BLaER1 treated with 17β-estradiol and CSF1 and Interleukin-3, amounts not matched to agents 10 nM and 100 nM (cell line): Measurements from ENCODE around the gene CNP.
"Not testable (repeated sequence)": the region's sequence is repeated elsewhere in the genome, so short reads cannot be mapped to it uniquely, and the experiment has no call there.

Experiments
- H3K27ac ChIP-seq, 11 experiments: shearing (Covaris generic); formaldehyde crosslinking; 2 replicates each; pipeline ENCODE4 v1.8.1; 2022
- H3K27me3 ChIP-seq, 11 experiments: shearing (Covaris generic); formaldehyde crosslinking; 2 replicates each; pipeline ENCODE4 v1.8.1; 2022
- H3K36me3 ChIP-seq, 11 experiments: shearing (Covaris generic); formaldehyde crosslinking; 2 replicates each; pipeline ENCODE4 v1.8.1; 2022
- H3K4me1 ChIP-seq, 10 experiments: shearing (Covaris generic); formaldehyde crosslinking; 2 replicates each; pipeline ENCODE4 v1.8.1; 2022
- H3K4me2 ChIP-seq, 11 experiments: shearing (Covaris generic); formaldehyde crosslinking; 2 replicates each; pipeline ENCODE4 v1.8.1; 2022
- H3K4me3 ChIP-seq, 10 experiments: shearing (Covaris generic); formaldehyde crosslinking; 2 replicates each; pipeline ENCODE4 v1.8.1; 2022
- H3K9ac ChIP-seq, 11 experiments: shearing (Covaris generic); formaldehyde crosslinking; 2 replicates each; pipeline ENCODE4 v1.8.1; 2022
- H3K9me3 ChIP-seq, 11 experiments: shearing (Covaris generic); formaldehyde crosslinking; replicated peaks in 1 of 11; 2 replicates each; pipeline ENCODE4 v1.8.1; 2022
- H4K20me1 ChIP-seq, 11 experiments: shearing (Covaris generic); formaldehyde crosslinking; 2 replicates each; pipeline ENCODE4 v1.8.1; 2022
- Cebpa-rat ChIP-seq, 11 experiments: shearing (Covaris generic); IDR thresholded peaks; 2 replicates each; pipeline ENCODE4 v1.8.1; 2022

Gene CNP

GRCh38 chr17:42001729-42002128 lies 35.1 kb downstream of the CNP start:
- TF ChIP-seq Cebpa-rat (IDR thresholded peaks at IDR 0.05), result no peak
- Histone ChIP-seq H3K27ac (no peak overlapping the region), H3K9ac (no peak overlapping the region), H3K4me1 (peaks cover 9 to 83% (median 19%) of the 10 kb centered on the region in 10 experiments), H3K36me3 (peaks cover 69 to 98% (median 89%) of the 10 kb centered on the region in 11 experiments), H3K27me3 (no peaks in the 10 kb centered on the region), H4K20me1 (peaks cover 80 to 100% (median 98%) of the 10 kb centered on the region in 11 experiments), H3K4me2 (0 out of 22 replicates have a peak overlapping the region, but pooled peaks of 1 of the 11 experiments have one; percentile 32), H3K4me3 (no peak overlapping the region), H3K9me3 (no peaks in the 10 kb centered on the region)

- no peak overlapping the region for H3K27ac ChIP-seq
- peaks cover 69 to 98% (median 89%) of the 10 kb centered on the region in 11 experiments for H3K36me3 ChIP-seq
- peaks cover 80 to 100% (median 98%) of the 10 kb centered on the region in 11 experiments for H4K20me1 ChIP-seq
- H3K4me1 ChIP-seq, result peaks cover 3 to 83% (median 14%) of the 10 kb centered on the region in 10 experiments; a peak in 18 of 20 replicates
- no peaks in the 10 kb centered on the region for H3K27me3 ChIP-seq
- TF ChIP-seq Cebpa-rat (IDR thresholded peaks at IDR 0.05), result no peak
- no peak overlapping the region for H3K4me3 ChIP-seq
- H3K4me2 ChIP-seq, result peak overlapping the region in 3 of 11 experiments; percentile 32 to 53 (median 50); a peak in 5 of 22 replicates
- no peaks in the 10 kb centered on the region for H3K9me3 ChIP-seq
- H3K9ac ChIP-seq, result no peak overlapping the region
Measured at GRCh38 chr17:42002175-42002791, 35.7 kb downstream of the CNP start.

- H3K27me3 ChIP-seq, result no peaks in the 10 kb centered on the region
- H3K27ac ChIP-seq, result no peak overlapping the region
- H3K36me3 ChIP-seq, result peaks cover 67 to 97% (median 87%) of the 10 kb centered on the region in 11 experiments
- no peaks in the 10 kb centered on the region for H3K9me3 ChIP-seq
- peak overlapping the region in 3 of 11 experiments; percentile 32 to 53 (median 50); a peak in 6 of 22 replicates for H3K4me2 ChIP-seq
- peaks cover 81 to 100% (median 98%) of the 10 kb centered on the region in 11 experiments for H4K20me1 ChIP-seq
- no peak overlapping the region for H3K9ac ChIP-seq
- TF ChIP-seq Cebpa-rat (IDR thresholded peaks at IDR 0.05), result no peak
- no peak overlapping the region for H3K4me3 ChIP-seq
- H3K4me1 ChIP-seq, result peaks cover 0 to 83% (median 8%) of the 10 kb centered on the region in 10 experiments; a peak in 13 of 20 replicates
Measured at GRCh38 chr17:42002792-42003301, 36.3 kb downstream of the CNP start.

- H3K9me3 ChIP-seq, result no peaks in the 10 kb centered on the region
- 0 out of 22 replicates have a peak overlapping the region, but pooled peaks of 2 of the 11 experiments have one; percentile 2 to 3 for H3K27ac ChIP-seq
- peaks cover 0 to 92% (median 20%) of the 10 kb centered on the region in 10 experiments; a peak in 16 of 20 replicates for H3K4me1 ChIP-seq
Measured at GRCh38 chr17:42005166-42005565, 38.6 kb downstream of the CNP start.

GRCh38 chr17:42009170-42009569 lies 42.6 kb downstream of the CNP start:
- peaks cover 5 to 100% (median 59%) of the 10 kb centered on the region in 10 experiments; a peak in 17 of 20 replicates for H3K4me1 ChIP-seq
- no peaks in the 10 kb centered on the region for H3K27me3 ChIP-seq
- peak overlapping the region in 8 of 11 experiments; percentile 11 to 76 (median 62); a peak in 14 of 22 replicates for H3K27ac ChIP-seq
- peaks cover 65 to 100% (median 100%) of the 10 kb centered on the region in 11 experiments for H4K20me1 ChIP-seq
- peaks cover 24 to 90% (median 77%) of the 10 kb centered on the region in 11 experiments for H3K36me3 ChIP-seq
- peaks cover 0 to 10% (median 0%) of the 10 kb centered on the region in 11 experiments; a peak in 2 of 22 replicates for H3K9me3 ChIP-seq
- peak overlapping the region in 4 of 11 experiments; percentile 30 to 50 (median 38); a peak in 4 of 22 replicates for H3K9ac ChIP-seq
- peak overlapping the region in 6 of 11 experiments; percentile 57 to 95 (median 78); a peak in 13 of 22 replicates for H3K4me2 ChIP-seq
- no peak overlapping the region for H3K4me3 ChIP-seq
- TF ChIP-seq Cebpa-rat (IDR thresholded peaks at IDR 0.05), result no peak

More at GRCh38 chr17:42005166-42005565, 38.6 kb downstream of the CNP start:
- TF ChIP-seq Cebpa-rat (IDR thresholded peaks at IDR 0.05), result no peak
- no peaks in the 10 kb centered on the region for H3K27me3 ChIP-seq
- H3K4me2 ChIP-seq, result peak overlapping the region in 2 of 11 experiments; percentile 32 to 44; a peak in 2 of 22 replicates
- H3K9ac ChIP-seq, result no peak overlapping the region
- no peak overlapping the region for H3K4me3 ChIP-seq
- peaks cover 57 to 92% (median 80%) of the 10 kb centered on the region in 11 experiments for H3K36me3 ChIP-seq
- H4K20me1 ChIP-seq, result peaks cover 89 to 100% (median 100%) of the 10 kb centered on the region in 11 experiments

- Histone ChIP-seq H3K4me1 (peaks cover 14 to 100% (median 69%) of the 10 kb centered on the region in 10 experiments), H4K20me1 (peaks cover 54 to 100% (median 98%) of the 10 kb centered on the region in 11 experiments), H3K9ac (peak overlapping the region in 6 of 11 experiments; percentile 9 to 62 (median 40); a peak in 6 of 22 replicates), H3K36me3 (peaks cover 28 to 92% (median 81%) of the 10 kb centered on the region in 11 experiments), H3K4me3 (peak overlapping the region in 3 of 10 experiments; percentile 1 to 34 (median 8); a peak in 3 of 20 replicates), H3K4me2 (peak overlapping the region in 10 of 11 experiments; percentile 40 to 95 (median 64); a peak in 19 of 22 replicates), H3K9me3 (peaks cover 0 to 10% (median 0%) of the 10 kb centered on the region in 11 experiments; a peak in 2 of 22 replicates), H3K27ac (peak overlapping the region in 10 of 11 experiments; percentile 14 to 76 (median 54); a peak in 19 of 22 replicates)
- not testable (repeated sequence) for H3K27me3 ChIP-seq
- peak in 8 of 11 experiments; percentile 29 to 91 (median 54); a peak in 7 of 22 replicates for TF ChIP-seq Cebpa-rat (IDR thresholded peaks at IDR 0.05)
Measured at GRCh38 chr17:42010266-42010680, 43.7 kb downstream of the CNP start.

- Histone ChIP-seq H3K4me2 (peak overlapping the region in 10 of 11 experiments; percentile 40 to 95 (median 64); a peak in 19 of 22 replicates), H3K4me3 (peak overlapping the region in 3 of 10 experiments; percentile 1 to 34 (median 8); a peak in 2 of 20 replicates), H3K9me3 (peaks cover 0 to 10% (median 0%) of the 10 kb centered on the region in 11 experiments; a peak in 2 of 22 replicates), H3K36me3 (peaks cover 28 to 96% (median 83%) of the 10 kb centered on the region in 11 experiments), H3K27me3 (no peaks in the 10 kb centered on the region), H3K9ac (peak overlapping the region in 6 of 11 experiments; percentile 3 to 62 (median 28); a peak in 5 of 22 replicates), H4K20me1 (peaks cover 47 to 92% (median 91%) of the 10 kb centered on the region in 11 experiments; a peak in 21 of 22 replicates), H3K27ac (peak overlapping the region in 10 of 11 experiments; percentile 14 to 76 (median 50); a peak in 20 of 22 replicates), H3K4me1 (peaks cover 22 to 100% (median 74%) of the 10 kb centered on the region in 10 experiments)
- TF ChIP-seq Cebpa-rat (IDR thresholded peaks at IDR 0.05), result no peak
Measured at GRCh38 chr17:42010898-42011516, 44.4 kb downstream of the CNP start.

GRCh38 chr17:42012363-42012762 lies 45.8 kb downstream of the CNP start:
- not testable (repeated sequence) for H3K4me3 ChIP-seq, H3K27me3 ChIP-seq
- Histone ChIP-seq H3K9ac (peak overlapping the region in 3 of 11 experiments; percentile 17 to 42 (median 19); a peak in 2 of 22 replicates), H3K4me1 (peaks cover 26 to 89% (median 75%) of the 10 kb centered on the region in 10 experiments), H3K4me2 (peak overlapping the region in 5 of 11 experiments; percentile 63 to 95 (median 81); a peak in 8 of 22 replicates), H4K20me1 (peaks cover 33 to 79% (median 77%) of the 10 kb centered on the region in 11 experiments; a peak in 21 of 22 replicates), H3K27ac (peak overlapping the region in 4 of 11 experiments; percentile 6 to 76 (median 66); a peak in 5 of 22 replicates), H3K36me3 (peaks cover 21 to 83% (median 69%) of the 10 kb centered on the region in 11 experiments), H3K9me3 (peaks cover 0 to 10% (median 0%) of the 10 kb centered on the region in 11 experiments; a peak in 2 of 22 replicates)

GRCh38 chr17:42013740-42014139 lies 47.1 kb downstream of the CNP start:
- H3K4me2 ChIP-seq, result peak overlapping the region in 5 of 11 experiments; percentile 34 to 95 (median 81); a peak in 10 of 22 replicates
- H3K4me3 ChIP-seq, result peak overlapping the region in 1 of 10 experiments; percentile 12; a peak in 1 of 20 replicates

More at GRCh38 chr17:42013740-42014139, 47.1 kb downstream of the CNP start:
- peaks cover 0 to 10% (median 0%) of the 10 kb centered on the region in 11 experiments; a peak in 2 of 22 replicates for H3K9me3 ChIP-seq
- peaks cover 26 to 65% (median 64%) of the 10 kb centered on the region in 11 experiments; a peak in 21 of 22 replicates for H4K20me1 ChIP-seq
- peak overlapping the region in 2 of 11 experiments; percentile 19 to 22; a peak in 2 of 22 replicates for H3K9ac ChIP-seq
- peaks cover 36 to 86% (median 83%) of the 10 kb centered on the region in 10 experiments for H3K4me1 ChIP-seq
- H3K36me3 ChIP-seq, result peaks cover 16 to 70% (median 58%) of the 10 kb centered on the region in 11 experiments
- not testable (repeated sequence) for H3K27me3 ChIP-seq
- peak overlapping the region in 3 of 11 experiments; percentile 44 to 76 (median 66); a peak in 5 of 22 replicates for H3K27ac ChIP-seq
